ENCODE measurements around the gene IZUMO4.

- TF ChIP-seq CTCF (conservative IDR thresholded peaks at IDR 0.05 in 1 of 2, IDR thresholded peaks at IDR 0.05 in 1 of 2; ENCODE audit: extremely low read depth in 1 of 2, insufficient read depth in 1 of 2, low read depth in 1 of 2, low read length in 2 of 2), result no peak
- no peak for TF ChIP-seq EZH2 (IDR thresholded peaks at IDR 0.05; ENCODE audit: borderline replicate concordance, low read length)
These were observed 30.3 kb downstream of the IZUMO4 start for GRCh38 chr19:2126879-2127518.
